HG02678 (cell line): ENCODE data around the gene SMIM28.
"Not testable (repeated sequence)": the region's sequence is repeated elsewhere in the genome, so short reads cannot be mapped to it uniquely, and the experiment has no call there.

Experiments used
- ATAC-seq: cut with Tn5 transposase; IDR thresholded peaks from one replicate; pipeline ENCODE4 v1.9.1; 2021; ENCODE audit warnings: mild to moderate bottlenecking, moderate library complexity; ENCODE audit not compliant: unreplicated experiment

The SMIM28 gene

DNA sequence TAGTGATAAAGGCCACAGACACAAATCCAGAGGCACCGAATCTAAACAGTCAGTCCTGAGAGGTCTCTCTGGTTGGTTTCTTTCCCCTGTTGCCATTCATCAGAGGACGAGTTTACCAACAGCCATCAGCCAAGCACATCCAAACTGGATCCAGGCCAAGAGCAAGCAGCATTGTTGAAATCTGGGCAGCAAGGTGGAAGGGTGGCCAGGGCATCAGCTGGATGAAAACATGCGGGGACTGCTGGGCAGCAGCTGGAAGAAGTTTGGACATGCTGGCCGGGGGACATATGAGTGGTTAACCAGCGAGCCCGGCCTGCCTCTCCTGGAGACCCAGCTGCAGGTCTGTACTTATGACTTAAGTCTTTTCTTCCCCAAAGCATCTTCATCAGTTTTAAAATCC lies at the start of gene SMIM28:
TSS of gene SMIM28 (plus strand) at position 62 of the 400 bp plus-strand sequence. CDS start at position 230, 168 bp downstream.
- no peak for ATAC-seq

DNA sequence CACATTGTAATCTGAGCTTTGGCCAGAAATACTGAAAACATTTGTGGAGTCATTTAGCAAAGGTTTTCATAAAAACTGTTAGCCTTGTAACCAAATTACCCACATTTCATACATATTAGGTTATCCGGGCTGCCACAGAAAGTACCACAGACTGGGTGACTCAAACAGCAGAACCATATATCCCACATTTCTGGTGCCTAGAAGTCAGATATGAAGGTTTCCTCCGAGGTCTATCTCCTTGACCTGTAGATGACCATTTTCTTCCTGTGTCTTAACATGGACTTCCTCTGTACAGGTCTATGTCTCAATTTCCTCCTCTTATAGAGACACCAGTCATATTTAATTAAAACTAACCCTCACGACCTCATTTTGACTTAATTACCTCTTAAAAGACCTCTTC lies 49.5 kb upstream of the SMIM28 start:
- no peak for ATAC-seq

DNA sequence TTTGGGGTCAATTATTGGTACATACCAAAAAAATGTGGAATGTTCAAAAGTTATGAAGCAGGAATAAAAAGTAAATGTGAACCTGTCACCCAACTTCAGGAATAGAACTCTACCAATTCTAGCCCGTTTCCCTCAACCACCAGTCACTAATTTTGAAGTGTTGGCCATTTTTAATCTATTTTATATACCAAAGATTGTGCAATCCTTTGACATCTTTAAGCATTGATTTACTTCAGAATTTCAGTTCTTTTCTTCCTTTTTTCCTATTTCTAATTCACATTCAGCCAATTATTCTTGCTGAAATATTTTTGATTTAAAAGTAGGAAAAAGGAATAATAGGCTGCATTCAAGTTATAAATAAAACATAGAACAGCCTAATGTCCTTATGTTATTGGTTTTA lies 46.9 kb upstream of the SMIM28 start:
- no peak for ATAC-seq

DNA sequence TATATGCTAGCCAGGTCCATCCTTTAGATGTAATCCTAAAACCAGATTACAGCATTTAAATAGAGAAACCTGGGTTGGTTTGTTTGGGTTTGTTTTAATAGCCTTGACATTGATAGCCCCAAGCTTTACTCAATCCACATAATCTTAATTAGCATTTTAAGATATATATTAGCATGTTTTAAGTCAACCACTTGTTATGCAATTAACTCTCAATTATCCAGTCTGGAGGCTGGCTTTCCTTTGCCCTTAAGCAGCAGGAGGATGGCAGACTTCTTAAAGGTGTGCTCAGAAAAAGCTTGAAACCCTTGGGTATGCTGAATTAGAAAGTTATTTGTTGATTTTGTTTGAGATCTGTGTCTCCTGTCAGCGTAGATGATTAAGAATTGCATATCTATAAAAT lies 46.3 kb upstream of the SMIM28 start:
- ATAC-seq, result no peak

DNA sequence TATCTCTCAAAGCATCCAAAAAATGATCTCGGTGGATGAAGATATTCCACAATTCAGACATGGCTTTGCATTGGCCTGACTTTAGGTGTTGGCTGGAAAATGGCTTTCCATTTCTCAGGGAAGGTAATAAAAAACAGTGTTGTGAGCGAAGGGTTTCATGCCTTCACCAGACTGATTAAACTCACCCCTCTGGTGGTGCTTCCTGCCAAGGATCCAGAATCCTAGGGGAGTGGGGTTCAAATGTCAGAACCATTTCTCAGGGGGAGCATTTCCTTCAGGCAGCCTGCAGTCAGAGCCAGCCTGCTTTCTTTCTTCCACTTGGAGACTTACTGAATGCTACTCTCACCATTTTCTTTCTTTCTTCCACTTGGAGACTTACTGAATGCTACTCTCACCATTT lies 45.7 kb upstream of the SMIM28 start:
- no peak for ATAC-seq

DNA sequence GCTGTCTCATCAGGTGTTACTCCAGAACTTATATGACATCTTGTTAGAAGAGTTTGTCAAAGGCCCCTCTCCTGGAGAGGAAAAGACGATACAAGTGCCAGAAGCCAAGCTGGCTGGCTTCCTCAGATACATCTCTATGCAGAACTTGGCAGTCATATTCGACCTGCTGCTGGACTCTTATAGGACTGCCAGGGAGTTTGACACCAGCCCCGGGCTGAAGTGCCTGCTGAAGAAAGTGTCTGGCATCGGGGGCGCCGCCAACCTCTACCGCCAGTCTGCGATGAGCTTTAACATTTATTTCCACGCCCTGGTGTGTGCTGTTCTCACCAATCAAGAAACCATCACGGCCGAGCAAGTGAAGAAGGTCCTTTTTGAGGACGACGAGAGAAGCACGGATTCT lies 43.7 kb upstream of the SMIM28 start:
- no peak for ATAC-seq

DNA sequence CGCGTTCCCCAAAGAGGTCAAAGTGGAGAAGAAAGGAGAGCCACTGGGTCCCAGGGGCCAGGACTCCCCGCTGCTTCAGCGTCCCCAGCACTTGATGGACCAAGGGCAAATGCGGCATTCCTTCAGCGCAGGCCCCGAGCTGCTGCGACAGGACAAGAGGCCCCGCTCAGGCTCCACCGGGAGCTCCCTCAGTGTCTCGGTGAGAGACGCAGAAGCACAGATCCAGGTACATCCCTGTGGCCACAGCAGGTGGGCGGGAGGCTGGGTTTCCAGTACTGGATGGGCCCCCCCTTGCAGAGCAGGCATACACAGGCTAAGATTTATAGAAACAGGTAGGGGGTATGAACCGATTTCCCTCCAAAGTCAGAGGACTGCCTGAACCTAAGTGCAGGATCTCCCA lies 42.7 kb upstream of the SMIM28 start:
- ATAC-seq, result no peak

DNA sequence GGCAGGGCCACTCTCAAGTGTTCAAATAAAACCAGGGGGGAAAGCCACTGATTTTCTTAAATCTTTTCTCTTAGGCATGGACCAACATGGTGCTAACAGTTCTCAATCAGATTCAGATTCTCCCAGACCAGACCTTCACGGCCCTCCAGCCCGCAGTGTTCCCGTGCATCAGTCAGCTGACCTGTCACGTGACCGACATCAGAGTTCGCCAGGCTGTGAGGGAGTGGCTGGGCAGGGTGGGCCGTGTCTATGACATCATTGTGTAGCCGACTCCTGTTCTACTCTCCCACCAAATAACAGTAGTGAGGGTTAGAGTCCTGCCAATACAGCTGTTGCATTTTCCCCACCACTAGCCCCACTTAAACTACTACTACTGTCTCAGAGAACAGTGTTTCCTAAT lies 41.5 kb upstream of the SMIM28 start:
- no peak for ATAC-seq

DNA sequence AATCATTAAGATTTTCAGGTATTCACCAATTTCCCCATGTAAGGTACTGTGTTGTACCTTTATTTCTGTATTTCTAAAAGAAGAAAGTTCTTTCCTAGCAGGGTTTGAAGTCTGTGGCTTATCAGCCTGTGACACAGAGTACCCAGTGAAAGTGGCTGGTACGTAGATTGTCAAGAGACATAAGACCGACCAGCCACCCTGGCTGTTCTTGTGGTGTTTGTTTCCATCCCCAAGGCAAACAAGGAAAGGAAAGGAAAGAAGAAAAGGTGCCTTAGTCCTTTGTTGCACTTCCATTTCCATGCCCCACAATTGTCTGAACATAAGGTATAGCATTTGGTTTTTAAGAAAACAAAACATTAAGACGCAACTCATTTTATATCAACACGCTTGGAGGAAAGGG lies 40.6 kb upstream of the SMIM28 start:
- ATAC-seq, result no peak

DNA sequence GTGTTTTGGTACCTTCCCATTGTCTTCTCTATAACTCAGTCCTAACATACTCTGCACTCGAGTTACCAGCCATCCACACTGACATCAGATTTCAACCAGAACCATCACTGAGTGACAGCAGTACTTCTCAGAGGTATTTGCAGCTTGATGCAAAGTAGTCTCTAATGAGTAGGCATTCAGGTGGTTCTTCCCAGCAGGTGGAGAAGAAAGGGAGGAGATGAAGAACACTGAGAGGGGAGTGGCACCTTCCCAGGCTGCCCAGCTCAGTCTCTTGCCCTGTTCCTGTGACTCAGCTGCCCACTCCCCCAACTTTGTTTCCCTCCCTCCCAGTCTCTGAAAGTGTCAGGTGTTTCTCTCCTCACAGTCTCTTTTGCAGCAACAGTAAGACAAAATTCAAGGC lies 38.7 kb upstream of the SMIM28 start:
- ATAC-seq, result no peak

DNA sequence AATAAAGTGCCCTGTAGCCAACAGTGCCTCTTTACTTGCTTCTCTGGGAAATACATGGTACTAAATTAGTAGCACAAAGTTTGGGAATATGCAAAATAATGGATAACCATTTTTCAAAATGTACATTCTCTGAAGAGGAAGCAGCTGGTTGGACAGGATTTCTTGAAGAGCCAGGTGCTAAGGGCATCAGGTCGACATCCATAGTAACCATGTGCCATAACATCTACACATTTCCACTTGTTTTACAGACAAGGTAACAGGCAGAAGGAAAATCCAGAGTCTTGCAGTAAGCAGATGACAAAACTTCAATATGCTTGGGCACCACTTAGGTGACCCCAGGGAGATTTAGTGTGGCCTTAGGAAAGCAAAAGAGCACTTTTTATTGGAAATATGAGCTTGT lies 36.5 kb upstream of the SMIM28 start:
- ATAC-seq, result no peak

DNA sequence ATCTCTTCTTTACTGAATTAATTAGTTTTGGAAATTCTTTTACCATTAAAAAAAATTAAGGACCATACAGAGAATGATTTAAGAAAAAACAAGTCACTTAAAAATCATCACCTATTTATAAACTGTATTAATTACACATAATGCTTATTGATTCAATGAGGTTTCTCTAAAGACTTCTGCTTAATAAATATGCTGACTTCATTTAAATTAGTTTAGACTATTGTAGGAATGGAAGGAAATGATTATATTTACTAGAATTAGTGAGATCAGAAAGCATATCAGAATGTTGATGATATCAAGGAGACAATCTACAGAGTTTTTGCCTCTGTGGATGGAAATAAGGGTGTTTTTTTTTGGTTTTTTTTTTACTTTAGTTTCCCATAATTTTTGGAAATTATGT lies 34.6 kb upstream of the SMIM28 start:
- ATAC-seq, result no peak

DNA sequence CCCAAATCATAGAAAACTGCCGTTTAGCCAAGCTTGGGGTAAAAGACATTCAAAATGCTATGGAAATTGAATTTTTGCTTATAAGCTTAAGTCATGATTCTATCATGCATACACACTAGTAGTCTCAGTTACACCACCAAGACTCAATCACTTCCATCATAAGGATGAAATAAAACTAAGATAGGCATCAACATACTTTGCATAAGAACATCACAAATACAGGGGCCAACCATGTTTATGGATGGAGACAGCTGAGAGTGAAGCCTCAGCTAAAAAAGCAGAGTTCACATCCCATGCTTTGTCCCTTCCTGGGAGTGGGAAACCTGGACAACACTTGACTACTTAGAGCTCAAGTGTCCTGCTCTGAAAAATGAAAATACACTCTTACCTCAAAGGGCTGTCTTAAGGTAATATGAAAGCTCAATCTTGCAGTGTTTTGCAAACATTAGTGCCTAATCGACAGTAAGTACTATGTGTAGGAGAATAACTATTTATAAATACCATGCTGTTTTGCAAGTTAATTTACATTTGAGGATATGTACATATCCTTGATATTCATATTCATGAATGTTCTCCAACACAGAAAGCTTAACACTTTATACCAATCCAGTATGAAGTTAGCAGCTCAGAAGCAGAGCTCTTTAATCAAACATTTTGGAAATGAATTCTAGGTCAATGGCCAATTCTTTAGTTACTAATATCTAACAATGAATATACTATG lies 32.0 kb upstream of the SMIM28 start:
- no peak for ATAC-seq

DNA sequence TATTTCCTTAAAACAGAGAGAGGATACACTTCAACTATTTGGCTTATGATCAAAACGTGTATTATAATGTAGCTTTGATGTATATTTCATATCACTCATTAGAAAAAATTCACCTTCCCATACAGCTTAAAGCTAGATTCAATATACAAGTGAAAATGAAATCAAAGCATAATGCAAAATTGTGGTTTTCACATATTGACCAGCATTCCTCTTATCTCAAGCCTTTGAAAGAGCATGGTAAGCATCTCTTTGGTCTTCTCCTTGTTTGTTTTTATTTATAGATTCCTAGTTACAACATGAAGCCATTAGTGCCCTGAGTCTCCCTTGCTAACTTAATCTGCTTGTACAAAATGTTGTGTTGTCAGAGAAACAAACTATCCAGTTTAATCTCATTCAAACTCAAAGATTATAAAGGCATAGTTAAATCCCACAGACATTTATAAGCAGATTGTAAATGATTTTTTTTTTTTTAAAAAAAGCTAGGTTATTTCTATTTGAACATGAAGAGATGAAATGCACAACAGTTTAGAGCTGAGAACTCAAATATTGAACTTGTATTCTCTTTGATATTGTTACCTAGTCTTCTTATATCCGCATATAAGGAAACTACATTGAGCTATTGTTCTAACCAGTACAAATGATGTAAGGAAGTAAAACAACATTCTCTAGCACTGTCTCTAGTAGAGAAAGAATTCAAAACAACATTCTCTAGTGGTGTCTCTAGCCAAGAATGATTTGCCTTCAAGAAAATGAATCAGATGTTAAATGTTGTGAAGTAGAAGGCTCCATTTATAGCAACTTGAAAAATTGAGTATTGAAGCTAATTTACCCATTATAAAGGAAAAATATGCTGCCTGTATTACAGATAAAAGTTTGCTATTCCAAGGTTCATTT lies 31.2 kb upstream of the SMIM28 start:
- ATAC-seq, result no peak

DNA sequence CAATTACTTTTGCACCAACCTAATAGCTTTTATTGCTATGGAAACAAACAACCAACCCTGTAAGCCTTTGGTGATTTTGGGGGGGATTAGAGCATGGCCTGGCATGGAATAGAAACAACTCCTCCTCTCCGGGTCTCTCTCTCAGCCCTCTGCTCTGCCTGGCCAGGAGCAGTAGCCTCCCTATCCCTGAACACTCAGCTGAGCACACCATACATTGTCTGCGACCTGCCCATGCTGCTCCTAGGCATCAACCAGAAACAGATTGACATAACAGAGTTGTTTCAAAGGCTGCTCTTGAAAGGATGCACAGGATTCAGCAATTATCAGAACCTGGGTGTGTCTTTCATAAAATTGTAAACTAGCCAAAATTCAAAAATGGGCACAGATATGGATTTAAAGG lies 29.8 kb upstream of the SMIM28 start:
- ATAC-seq, result no peak

DNA sequence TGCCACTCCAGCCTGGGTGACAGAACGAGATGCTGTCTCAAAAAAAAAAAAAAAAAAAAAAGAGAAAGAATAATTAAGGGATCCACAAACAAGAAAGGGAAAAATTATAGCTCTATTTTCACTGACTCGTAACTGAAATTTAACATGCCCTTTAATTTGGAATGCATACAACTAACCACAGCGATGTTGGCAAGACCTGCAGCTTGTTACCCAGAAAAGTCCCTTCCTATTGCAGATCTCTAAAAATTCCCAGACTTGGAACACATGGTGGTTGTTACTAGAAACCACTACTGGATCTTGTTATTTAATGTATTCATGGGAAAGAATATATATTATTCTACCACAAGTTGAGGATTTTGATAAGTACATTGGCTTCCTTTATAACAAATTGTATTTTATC lies 27.8 kb upstream of the SMIM28 start:
- ATAC-seq, result no peak

DNA sequence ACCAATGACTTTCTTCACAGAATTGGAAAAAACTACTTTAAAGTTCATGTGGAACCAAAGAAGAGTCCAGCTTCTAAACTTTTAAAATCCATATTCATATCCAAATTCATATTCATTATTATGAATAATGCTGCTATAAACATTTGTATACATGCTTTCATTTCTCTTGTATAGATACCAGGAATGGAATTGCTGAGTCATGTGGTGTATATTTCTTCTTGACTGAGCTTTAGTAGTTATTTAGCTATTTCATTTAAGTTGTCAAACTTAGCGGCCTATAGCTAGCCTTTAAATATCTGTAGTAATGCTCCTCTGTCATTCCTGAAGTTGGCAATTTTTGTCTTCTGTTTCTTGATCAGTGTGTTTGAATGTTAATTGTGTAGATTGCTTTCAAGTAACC lies 19.8 kb upstream of the SMIM28 start:
- no peak for ATAC-seq

DNA sequence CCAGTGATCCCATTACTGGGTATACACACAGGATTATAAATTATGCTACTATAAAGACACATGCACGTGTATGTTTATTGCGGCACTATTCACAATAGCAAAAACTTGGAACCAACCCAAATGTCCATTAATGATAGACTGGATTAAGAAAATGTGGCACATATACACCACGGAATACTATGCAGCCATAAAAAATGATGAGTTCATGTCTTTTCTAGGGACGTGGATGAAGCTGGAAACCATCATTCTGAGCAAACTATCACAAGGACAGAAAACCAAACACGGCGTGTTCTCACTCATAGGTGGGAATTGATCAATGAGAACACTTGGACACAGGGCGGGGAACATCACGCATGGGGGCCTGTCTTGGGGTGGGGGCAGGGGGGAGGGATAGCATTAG lies 9.0 kb upstream of the SMIM28 start:
- ATAC-seq, result not testable (repeated sequence)

DNA sequence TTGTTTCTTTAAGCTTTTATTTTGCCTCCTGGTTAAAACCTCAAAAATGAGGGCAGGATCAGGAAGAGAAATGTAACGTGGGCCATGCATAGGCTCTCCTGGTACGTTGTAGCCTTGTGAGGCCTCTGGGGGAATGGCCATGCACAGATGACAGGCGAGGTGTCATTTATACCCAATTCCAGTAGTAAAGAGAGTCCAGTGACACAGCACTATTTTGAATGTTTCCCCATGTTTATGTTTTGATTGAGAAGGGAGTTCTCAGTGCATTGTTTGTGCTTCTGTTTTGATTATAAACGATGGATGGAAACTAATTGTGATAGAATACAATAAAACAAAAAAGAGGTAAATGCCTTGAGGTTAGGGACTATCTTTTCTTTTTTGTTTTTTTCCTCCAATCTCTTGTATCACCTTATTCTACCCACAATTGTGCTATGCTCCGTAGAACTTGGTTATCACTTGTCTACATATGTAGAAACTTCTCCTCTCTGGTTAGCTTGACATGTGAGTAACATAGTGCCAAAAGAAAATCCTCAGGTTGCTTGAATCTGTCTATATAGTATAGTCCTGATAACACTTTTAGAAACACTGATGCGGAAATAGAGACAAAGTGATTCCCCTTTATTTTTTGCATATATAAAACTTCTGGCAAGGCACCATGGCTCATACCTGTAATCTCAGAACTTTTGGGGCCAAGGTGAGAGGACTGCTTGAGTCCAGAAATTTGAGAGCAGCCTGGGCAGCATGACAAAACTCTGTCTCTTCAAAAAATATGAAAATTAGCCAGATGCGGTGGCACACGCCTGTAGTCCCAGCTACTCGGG lies 6.9 kb upstream of the SMIM28 start:
- no peak for ATAC-seq

DNA sequence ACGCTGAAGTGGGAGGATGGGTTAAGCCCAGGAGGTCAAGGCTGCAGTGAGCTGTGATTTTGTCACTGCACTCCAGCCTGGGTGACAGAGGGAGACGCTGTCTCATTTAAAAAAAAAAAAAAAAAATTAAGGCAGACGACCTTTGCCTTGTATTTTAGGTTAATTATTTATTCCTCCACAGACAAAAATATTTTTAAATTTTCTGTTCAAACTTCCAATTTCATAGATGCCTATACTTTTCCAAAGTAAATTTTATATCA lies 6.3 kb upstream of the SMIM28 start:
- no peak for ATAC-seq

DNA sequence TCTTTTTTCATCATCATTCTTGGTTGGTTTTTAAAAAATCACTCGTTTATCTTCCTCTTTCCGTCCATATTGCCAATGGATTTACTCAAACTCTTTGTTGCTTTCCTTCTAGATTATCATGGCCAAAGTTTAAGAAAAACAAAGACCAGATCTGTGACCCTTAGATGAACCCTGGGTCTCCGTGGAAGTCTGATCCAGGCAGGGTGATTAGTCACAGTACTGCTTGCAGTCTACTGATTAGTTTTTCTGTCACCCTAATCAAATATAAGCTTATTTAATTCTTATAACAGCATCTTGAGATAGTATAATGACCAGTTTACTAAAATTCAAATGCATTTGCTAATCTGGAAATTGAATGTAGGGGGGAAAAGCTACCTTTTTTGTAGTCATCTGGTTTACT lies 6.0 kb upstream of the SMIM28 start:
- ATAC-seq, result no peak
